Loucy (cell line): ENCODE measurements around the gene NFATC4.

Source experiments
- H2AFZ ChIP-seq: fragments of 200-600 bp; sonication (generic); 2 replicates; pipeline ENCODE4 v1.6.0; 2016; ENCODE audit warnings: antibody characterized with exemption, mild to moderate bottlenecking, low read length, moderate library complexity
- H3F3A ChIP-seq: fragments of 200-600 bp; 2 replicates; pipeline ENCODE4 v1.6.0; 2016; ENCODE audit warnings: antibody characterized with exemption, low read depth, mild to moderate bottlenecking
- H3K27me3 ChIP-seq: fragments of 200-600 bp; sonication (generic); 2 replicates; pipeline ENCODE4 v1.6.1; 2014; ENCODE audit warnings: low read length, mild to moderate bottlenecking; ENCODE audit not compliant: insufficient read depth, poor library complexity, severe bottlenecking
- H3K36me3 ChIP-seq: fragments of 200-600 bp; sonication (generic); 2 replicates; pipeline ENCODE4 v1.6.1; 2016; ENCODE audit warnings: low read length; ENCODE audit not compliant: insufficient read depth
- H3K4me1 ChIP-seq: fragments of 200-600 bp; sonication (generic); 2 replicates; pipeline ENCODE4 v1.5.1; 2014; ENCODE audit warnings: low read length, mild to moderate bottlenecking; ENCODE audit not compliant: insufficient read depth, poor library complexity, severe bottlenecking
- H3K4me2 ChIP-seq: fragments of 200-600 bp; sonication (generic); 2 replicates; pipeline ENCODE4 v1.6.0; 2014; ENCODE audit warnings: antibody characterized with exemption, low read length, low read depth, mild to moderate bottlenecking; ENCODE audit not compliant: poor library complexity, severe bottlenecking
- H3K4me3 ChIP-seq: fragments of 200-600 bp; sonication (generic); 2 replicates; pipeline ENCODE4 v1.5.1; 2014; ENCODE audit warnings: low read length, mild to moderate bottlenecking, mixed read lengths; ENCODE audit not compliant: poor library complexity, severe bottlenecking
- H3K79me2 ChIP-seq: fragments of 200-600 bp; sonication (generic); 2 replicates; pipeline ENCODE4 v1.6.1; 2014; ENCODE audit warnings: low read length; ENCODE audit not compliant: insufficient read depth
- H3K9ac ChIP-seq: fragments of 200-600 bp; sonication (generic); 2 replicates; pipeline ENCODE4 v1.6.0; 2014; ENCODE audit warnings: mild to moderate bottlenecking, low read depth, low read length, moderate library complexity; ENCODE audit not compliant: poor library complexity, severe bottlenecking
- H3K9me2 ChIP-seq: fragments of 200-600 bp; sonication (generic); replicated peaks from 2 replicates; pipeline ENCODE4 v1.6.1; 2016; ENCODE audit warnings: low read depth, low read length, mixed read lengths
- H3K9me3 ChIP-seq: fragments of 200-600 bp; sonication (generic); 2 replicates; pipeline ENCODE4 v1.6.1; 2014; ENCODE audit warnings: mild to moderate bottlenecking, antibody characterized with exemption, low read length, low read depth; ENCODE audit not compliant: insufficient read depth
- H4K20me1 ChIP-seq: fragments of 200-600 bp; sonication (generic); 2 replicates; pipeline ENCODE4 v1.6.0; 2014; ENCODE audit warnings: antibody characterized with exemption, low read length, mild to moderate bottlenecking; ENCODE audit not compliant: insufficient read depth, poor library complexity, severe bottlenecking
- CTCF ChIP-seq: fragments of 200-600 bp; sonication (generic); conservative IDR thresholded peaks from 2 replicates; pipeline ENCODE4 v1.5.1; 2014; ENCODE audit warnings: mild to moderate bottlenecking, antibody characterized with exemption, low read length
- EZH2phosphoT487 ChIP-seq: fragments of 200-600 bp; IDR thresholded peaks from 2 replicates; pipeline ENCODE4 v1.6.1; 2018; ENCODE audit warnings: antibody characterized with exemption, mild to moderate bottlenecking, moderate library complexity, borderline replicate concordance

Gene NFATC4

GRCh38 chr14:24329073-24329663, 38.8 kb upstream of the NFATC4 start:
- H4K20me1 ChIP-seq, result no peaks in the 10 kb centered on the region
- H3K4me2 ChIP-seq, result peak overlapping the region; percentile 37
- no peaks in the 10 kb centered on the region for H3K36me3 ChIP-seq
- no peaks in the 10 kb centered on the region for H3K79me2 ChIP-seq
- 0 out of 2 replicates have a peak, but pooled peaks cover 3% of the 10 kb centered on the region for H3F3A ChIP-seq
- no peaks in the 10 kb centered on the region for H3K9me2 ChIP-seq
- no peaks in the 10 kb centered on the region for H3K9me3 ChIP-seq
- no peak overlapping the region for H2AFZ ChIP-seq
- no peak overlapping the region for H3K9ac ChIP-seq
- no peaks in the 10 kb centered on the region for H3K27me3 ChIP-seq
- H3K4me3 ChIP-seq, result no peak overlapping the region
- H3K4me1 ChIP-seq, result peaks cover 52% of the 10 kb centered on the region
- TF ChIP-seq EZH2phosphoT487 (no peak), CTCF (no peak)

- Histone ChIP-seq H3K4me1 (peaks cover 51% of the 10 kb centered on the region), H3K27me3 (no peaks in the 10 kb centered on the region)
- TF ChIP-seq CTCF, result no peak
- no peak for TF ChIP-seq EZH2phosphoT487
Measured at GRCh38 chr14:24329736-24330135, 38.2 kb upstream of the NFATC4 start.

GRCh38 chr14:24330973-24331674, 36.9 kb upstream of the NFATC4 start:
- no peak overlapping the region for H3K4me2 ChIP-seq
- 0 out of 2 replicates have a peak, but pooled peaks cover 3% of the 10 kb centered on the region for H3F3A ChIP-seq
- peaks cover 49% of the 10 kb centered on the region for H3K4me1 ChIP-seq
- H3K9me3 ChIP-seq, result no peaks in the 10 kb centered on the region
- H3K27me3 ChIP-seq, result no peaks in the 10 kb centered on the region
- no peak overlapping the region for H2AFZ ChIP-seq
- H4K20me1 ChIP-seq, result no peaks in the 10 kb centered on the region
- H3K36me3 ChIP-seq, result no peaks in the 10 kb centered on the region
- H3K4me3 ChIP-seq, result no peak overlapping the region
- TF ChIP-seq EZH2phosphoT487, result no peak
- no peak for TF ChIP-seq CTCF
- H3K9me2 ChIP-seq, result no peaks in the 10 kb centered on the region
- H3K9ac ChIP-seq, result no peak overlapping the region
- no peaks in the 10 kb centered on the region for H3K79me2 ChIP-seq

More at GRCh38 chr14:24329736-24330135, 38.2 kb upstream of the NFATC4 start:
- Histone ChIP-seq H3K4me3 (no peak overlapping the region), H3K79me2 (no peaks in the 10 kb centered on the region), H3K4me2 (no peak overlapping the region), H2AFZ (no peak overlapping the region), H3K9me3 (no peaks in the 10 kb centered on the region), H3K9ac (no peak overlapping the region), H3K36me3 (no peaks in the 10 kb centered on the region), H3F3A (0 out of 2 replicates have a peak, but pooled peaks cover 3% of the 10 kb centered on the region), H3K9me2 (no peaks in the 10 kb centered on the region), H4K20me1 (no peaks in the 10 kb centered on the region)
